Measurements from ENCODE around the gene NSUN2. TPM values are rescaled to one million over a fixed set of nuclear protein-coding genes. Genes with fewer than 3 reads are reported as not detected.

The NSUN2 gene
- total RNA-seq, 2 donors from 2014 or later, result 49.1 to 60.1 TPM

- no peak overlapping the region for H3K4me3 Mint-ChIP-seq
- peaks cover 5% of the 10 kb centered on the region for H3K27me3 Mint-ChIP-seq
- no peak for DNase-seq
- H3K9me3 ChIP-seq (ENCODE audit: control insufficient read depth, low read length, poor library complexity, severe bottlenecking), result no peaks in the 10 kb centered on the region
- H3K36me3 Mint-ChIP-seq (ENCODE audit: low read depth), result peaks cover 4% of the 10 kb centered on the region
- no peak for ATAC-seq
- H3K4me1 Mint-ChIP-seq, result peaks cover 5% of the 10 kb centered on the region
- no peak overlapping the region for H3K27ac Mint-ChIP-seq
Observed at GRCh38 chr5:6594066-6594465, 38.8 kb downstream of the NSUN2 start.

- DNase-seq (no peak), ATAC-seq (no peak)
- no peaks in the 10 kb centered on the region for H3K9me3 ChIP-seq (ENCODE audit: control insufficient read depth, low read length, poor library complexity, severe bottlenecking)
- no peak overlapping the region for H3K27ac Mint-ChIP-seq
- peaks cover 5% of the 10 kb centered on the region for H3K4me1 Mint-ChIP-seq
- no peaks in the 10 kb centered on the region for H3K36me3 Mint-ChIP-seq (ENCODE audit: low read depth)
- peaks cover 5% of the 10 kb centered on the region for H3K27me3 Mint-ChIP-seq
- peak overlapping the region; percentile 31 for H3K4me3 Mint-ChIP-seq
Observed at GRCh38 chr5:6593148-6594016, 39.5 kb downstream of the NSUN2 start.

- Mint-ChIP-seq H3K27me3 (peaks cover 5% of the 10 kb centered on the region), H3K4me3 (no peak overlapping the region), H3K36me3 (ENCODE audit: low read depth) (no peaks in the 10 kb centered on the region), H3K4me1 (peaks cover 5% of the 10 kb centered on the region), H3K27ac (no peak overlapping the region)
- no peak for ATAC-seq
- no peaks in the 10 kb centered on the region for H3K9me3 ChIP-seq (ENCODE audit: control insufficient read depth, low read length, poor library complexity, severe bottlenecking)
- DNase-seq, result no peak
Observed at GRCh38 chr5:6592601-6593000, 40.2 kb downstream of the NSUN2 start.

GRCh38 chr5:6591671-6592288 lies 41.1 kb downstream of the NSUN2 start:
- H3K9me3 ChIP-seq (ENCODE audit: control insufficient read depth, low read length, poor library complexity, severe bottlenecking), result no peaks in the 10 kb centered on the region
- Mint-ChIP-seq H3K27me3 (peaks cover 10% of the 10 kb centered on the region), H3K36me3 (ENCODE audit: low read depth) (no peaks in the 10 kb centered on the region), H3K27ac (no peak overlapping the region), H3K4me1 (peaks cover 5% of the 10 kb centered on the region), H3K4me3 (no peak overlapping the region)
- DNase-seq (no peak), ATAC-seq (no peak)

GRCh38 chr5:6590581-6590980 lies 42.3 kb downstream of the NSUN2 start:
- H3K27ac Mint-ChIP-seq, result no peak overlapping the region
- ATAC-seq, result no peak
- H3K4me3 Mint-ChIP-seq, result no peak overlapping the region
- no peaks in the 10 kb centered on the region for H3K36me3 Mint-ChIP-seq (ENCODE audit: low read depth)
- H3K27me3 Mint-ChIP-seq, result peaks cover 20% of the 10 kb centered on the region
- no peak for DNase-seq
- peaks cover 5% of the 10 kb centered on the region for H3K4me1 Mint-ChIP-seq
- H3K9me3 ChIP-seq (ENCODE audit: control insufficient read depth, low read length, poor library complexity, severe bottlenecking), result no peaks in the 10 kb centered on the region

GRCh38 chr5:6587171-6587570 lies 45.7 kb downstream of the NSUN2 start:
- no peak overlapping the region for H3K4me3 Mint-ChIP-seq
- ATAC-seq, result no peak
- no peak overlapping the region for H3K27ac Mint-ChIP-seq
- H3K4me1 Mint-ChIP-seq, result peaks cover 8% of the 10 kb centered on the region
- peaks cover 3% of the 10 kb centered on the region for H3K36me3 Mint-ChIP-seq (ENCODE audit: low read depth)
- DNase-seq, result no peak
- peaks cover 46% of the 10 kb centered on the region for H3K27me3 Mint-ChIP-seq
- no peaks in the 10 kb centered on the region for H3K9me3 ChIP-seq (ENCODE audit: control insufficient read depth, low read length, poor library complexity, severe bottlenecking)

- H3K27ac Mint-ChIP-seq, result no peak overlapping the region
- H3K27me3 Mint-ChIP-seq, result peaks cover 51% of the 10 kb centered on the region
- ATAC-seq, result no peak
Observed at GRCh38 chr5:6586647-6587042, 46.2 kb downstream of the NSUN2 start.

GRCh38 chr5:6585939-6586646 lies 46.8 kb downstream of the NSUN2 start:
- Mint-ChIP-seq H3K36me3 (ENCODE audit: low read depth) (peaks cover 3% of the 10 kb centered on the region), H3K27ac (no peak overlapping the region), H3K4me3 (no peak overlapping the region), H3K27me3 (peaks cover 56% of the 10 kb centered on the region), H3K4me1 (peaks cover 8% of the 10 kb centered on the region)
- H3K9me3 ChIP-seq (ENCODE audit: control insufficient read depth, low read length, poor library complexity, severe bottlenecking), result no peaks in the 10 kb centered on the region
- ATAC-seq, result no peak
- no peak for DNase-seq

More at GRCh38 chr5:6586647-6587042, 46.2 kb downstream of the NSUN2 start:
- Mint-ChIP-seq H3K4me1 (peaks cover 8% of the 10 kb centered on the region), H3K36me3 (ENCODE audit: low read depth) (peaks cover 3% of the 10 kb centered on the region), H3K4me3 (no peak overlapping the region)
- H3K9me3 ChIP-seq (ENCODE audit: control insufficient read depth, low read length, poor library complexity, severe bottlenecking), result no peaks in the 10 kb centered on the region
- no peak for DNase-seq

GRCh38 chr5:6585168-6585567 lies 47.7 kb downstream of the NSUN2 start:
- Mint-ChIP-seq H3K4me3 (no peak overlapping the region), H3K36me3 (ENCODE audit: low read depth) (peaks cover 3% of the 10 kb centered on the region), H3K4me1 (peaks cover 8% of the 10 kb centered on the region), H3K27me3 (peaks cover 66% of the 10 kb centered on the region), H3K27ac (no peak overlapping the region)
- H3K9me3 ChIP-seq (ENCODE audit: control insufficient read depth, low read length, poor library complexity, severe bottlenecking), result no peaks in the 10 kb centered on the region
- ATAC-seq, result no peak
- no peak for DNase-seq

- no peak overlapping the region for H3K4me3 Mint-ChIP-seq
- H3K27me3 Mint-ChIP-seq, result peaks cover 66% of the 10 kb centered on the region
Observed at GRCh38 chr5:6584727-6585126, 48.1 kb downstream of the NSUN2 start.

GRCh38 chr5:6584101-6584645 lies 48.7 kb downstream of the NSUN2 start:
- H3K27me3 Mint-ChIP-seq, result peaks cover 70% of the 10 kb centered on the region
- no peak overlapping the region for H3K27ac Mint-ChIP-seq

More at GRCh38 chr5:6584727-6585126, 48.1 kb downstream of the NSUN2 start:
- peaks cover 3% of the 10 kb centered on the region for H3K36me3 Mint-ChIP-seq (ENCODE audit: low read depth)
- ATAC-seq (no peak), DNase-seq (no peak)
- H3K9me3 ChIP-seq (ENCODE audit: control insufficient read depth, low read length, poor library complexity, severe bottlenecking), result no peaks in the 10 kb centered on the region
- peaks cover 5% of the 10 kb centered on the region for H3K4me1 Mint-ChIP-seq
- no peak overlapping the region for H3K27ac Mint-ChIP-seq

GRCh38 chr5:6583049-6583880 lies 49.6 kb downstream of the NSUN2 start:
- Mint-ChIP-seq H3K36me3 (ENCODE audit: low read depth) (peaks cover 3% of the 10 kb centered on the region), H3K4me1 (peaks cover 5% of the 10 kb centered on the region), H3K27me3 (peaks cover 79% of the 10 kb centered on the region), H3K27ac (no peak overlapping the region), H3K4me3 (peak overlapping the region; percentile 33)
- DNase-seq (no peak), ATAC-seq (peak; percentile 66)
- no peaks in the 10 kb centered on the region for H3K9me3 ChIP-seq (ENCODE audit: control insufficient read depth, low read length, poor library complexity, severe bottlenecking)

More at GRCh38 chr5:6584101-6584645, 48.7 kb downstream of the NSUN2 start:
- peak overlapping the region; percentile 41 for H3K4me3 Mint-ChIP-seq
- peaks cover 5% of the 10 kb centered on the region for H3K4me1 Mint-ChIP-seq
- no peaks in the 10 kb centered on the region for H3K9me3 ChIP-seq (ENCODE audit: control insufficient read depth, low read length, poor library complexity, severe bottlenecking)
- no peak for DNase-seq
- H3K36me3 Mint-ChIP-seq (ENCODE audit: low read depth), result peaks cover 3% of the 10 kb centered on the region
- ATAC-seq, result no peak
